Measurements from ENCODE around the gene CES4A. TPM values are rescaled to one million over a fixed set of nuclear protein-coding genes. Genes with fewer than 3 reads are reported as not detected.

Gene CES4A
- total and polyA plus RNA-seq, 9 of the 15 experiments (the other 6 are each of a cell fraction or from before 2014, with no cell fraction given), result 0.09 to 0.13 (median 0.11) TPM; not detected in 6

DNA sequence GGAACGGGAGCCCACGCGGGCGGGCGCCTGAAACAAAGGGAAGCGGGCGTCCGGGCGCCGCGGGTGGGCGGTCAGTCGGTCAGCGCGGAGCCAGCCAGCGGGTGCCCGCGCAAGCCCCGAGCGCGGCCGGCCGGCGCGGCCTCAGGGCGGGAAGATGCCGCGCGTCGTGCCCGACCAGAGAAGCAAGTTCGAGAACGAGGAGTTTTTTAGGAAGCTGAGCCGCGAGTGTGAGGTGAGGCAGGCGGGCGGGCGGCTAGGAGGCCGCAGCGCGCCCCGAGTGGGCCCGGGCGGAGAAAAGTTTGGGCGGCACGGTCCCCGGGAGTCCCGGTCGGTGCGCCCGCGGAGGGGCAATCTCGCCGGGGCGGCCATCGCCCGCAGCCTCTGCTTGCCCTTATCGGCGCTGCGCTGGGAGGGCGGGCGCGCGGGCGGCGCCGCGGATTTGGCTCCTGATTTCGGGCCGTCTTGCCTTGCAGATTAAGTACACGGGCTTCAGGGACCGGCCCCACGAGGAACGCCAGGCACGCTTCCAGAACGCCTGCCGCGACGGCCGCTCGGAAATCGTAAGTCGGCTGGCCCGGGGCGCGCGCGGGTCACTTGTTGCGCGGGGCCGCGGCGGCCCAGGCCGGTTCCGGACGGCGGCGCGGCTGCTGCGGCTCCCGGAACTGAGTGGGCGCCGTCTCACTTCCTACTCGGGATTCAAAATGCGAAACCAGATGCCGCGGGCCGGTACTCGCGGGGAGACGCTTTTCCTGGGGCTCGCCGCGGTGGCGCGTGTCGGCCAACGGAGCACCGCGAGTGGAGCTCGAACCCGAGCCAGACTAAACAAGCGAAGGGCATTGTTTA is 41.1 kb downstream of the CES4A start (continued):
- TF ChIP-seq PTRF (tag; IDR thresholded peaks at IDR 0.05) (no peak), ZKSCAN8 (CRISPR knock-in tag; IDR thresholded peaks at IDR 0.05) (no peak), RREB1 (CRISPR knock-in tag; IDR thresholded peaks at IDR 0.05) (no peak), SIRT6 (IDR thresholded peaks at IDR 0.05; ENCODE audit: low read depth, low read length) (no peak), ZSCAN32 (CRISPR knock-in tag; IDR thresholded peaks at IDR 0.05) (no peak), CBFB (CRISPR knock-in tag; IDR thresholded peaks at IDR 0.05) (no peak), MED1 (CRISPR knock-in tag; IDR thresholded peaks at IDR 0.05; ENCODE audit: borderline replicate concordance) (no peak), MTF1 (CRISPR knock-in tag; IDR thresholded peaks at IDR 0.05; ENCODE audit: borderline replicate concordance) (no peak), ZNF507 (tag; conservative IDR thresholded peaks at IDR 0.05) (no peak), FOXK1 (CRISPR knock-in tag; IDR thresholded peaks at IDR 0.05; ENCODE audit: borderline replicate concordance) (no peak), GATAD2B (IDR thresholded peaks at IDR 0.05; ENCODE audit: borderline replicate concordance) (peak; percentile 56), PHB (CRISPR knock-in tag; IDR thresholded peaks at IDR 0.05) (no peak), ESRRA (IDR thresholded peaks at IDR 0.05; ENCODE audit: borderline replicate concordance, low read depth) (no peak; the same call in 1 of the 2 replicates), MAZ (CRISPR knock-in tag; conservative IDR thresholded peaks at IDR 0.05 in 1 of 2, IDR thresholded peaks at IDR 0.05 in 1 of 2) (peak; percentile 35 to 76; a peak in 1 of 4 replicates), FOXM1 (IDR thresholded peaks at IDR 0.05; ENCODE audit: low read depth) (no peak), FOXM1 (CRISPR knock-in tag; IDR thresholded peaks at IDR 0.05; ENCODE audit: low read depth) (peak; percentile 31; the same call in 1 of the 2 replicates), GTF2E2 (tag; IDR thresholded peaks at IDR 0.05) (no peak), TARDBP (IDR thresholded peaks at IDR 0.05) (no peak), CBFA2T2 (conservative IDR thresholded peaks at IDR 0.05) (no peak), ZNF717 (CRISPR knock-in tag; IDR thresholded peaks at IDR 0.05) (no peak), IRF2 (CRISPR knock-in tag; IDR thresholded peaks at IDR 0.05) (no peak), NFE2L1 (tag; IDR thresholded peaks at IDR 0.05; ENCODE audit: borderline replicate concordance, low read depth) (no peak), HNRNPLL (IDR thresholded peaks at IDR 0.05; ENCODE audit: low read depth, low read length, poor library complexity, severe bottlenecking) (peak; percentile 35)
- TF ChIP-seq, protein P1, sequence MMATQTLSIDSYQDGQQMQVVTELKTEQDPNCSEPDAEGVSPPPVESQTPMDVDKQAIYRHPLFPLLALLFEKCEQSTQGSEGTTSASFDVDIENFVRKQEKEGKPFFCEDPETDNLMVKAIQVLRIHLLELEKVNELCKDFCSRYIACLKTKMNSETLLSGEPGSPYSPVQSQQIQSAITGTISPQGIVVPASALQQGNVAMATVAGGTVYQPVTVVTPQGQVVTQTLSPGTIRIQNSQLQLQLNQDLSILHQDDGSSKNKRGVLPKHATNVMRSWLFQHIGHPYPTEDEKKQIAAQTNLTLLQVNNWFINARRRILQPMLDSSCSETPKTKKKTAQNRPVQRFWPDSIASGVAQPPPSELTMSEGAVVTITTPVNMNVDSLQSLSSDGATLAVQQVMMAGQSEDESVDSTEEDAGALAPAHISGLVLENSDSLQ (IDR thresholded peaks at IDR 0.05), result no peak

Data from K562 (cell line).